Measurements from ENCODE around the gene PRKAG2. TPM values are rescaled to one million over a fixed set of nuclear protein-coding genes. Genes with fewer than 3 reads are reported as not detected.

The PRKAG2 gene
- total RNA-seq, 3 donors from 2014 or later = 42.4 to 48.5 (median 46.6) TPM

GRCh38 chr7:151768805-151769187, 108.1 kb downstream of the PRKAG2 start:
- intact Hi-C loops (cut with DNase I, micrococcal nuclease) = no loop called here

GRCh38 chr7:151767557-151767956, 109.4 kb downstream of the PRKAG2 start:
- no peak for TF ChIP-seq CTCF (IDR thresholded peaks at IDR 0.05)
- Histone ChIP-seq H3K36me3 (ENCODE audit: low read depth) (no peaks in the 10 kb centered on the region), H3K4me3 (no peak overlapping the region), H3K4me1 (ENCODE audit: low read depth) (no peaks in the 10 kb centered on the region), H3K9me3 (no peaks in the 10 kb centered on the region)
- no peak for DNase-seq
- intact Hi-C loops (cut with DNase I, micrococcal nuclease) = no loop called here
- no peak for ATAC-seq

More at GRCh38 chr7:151768805-151769187, 108.1 kb downstream of the PRKAG2 start:
- H3K36me3 ChIP-seq (ENCODE audit: low read depth) = no peaks in the 10 kb centered on the region
- no peak for TF ChIP-seq CTCF (IDR thresholded peaks at IDR 0.05)
- no peaks in the 10 kb centered on the region for H3K9me3 ChIP-seq
- no peak overlapping the region for H3K4me3 ChIP-seq
- ATAC-seq (no peak), DNase-seq (no peak)
- H3K4me1 ChIP-seq (ENCODE audit: low read depth) = no peaks in the 10 kb centered on the region

- intact Hi-C loops (cut with DNase I, micrococcal nuclease) = no loop called here
- DNase-seq = no peak
- TF ChIP-seq CTCF (IDR thresholded peaks at IDR 0.05) = no peak
These were observed 112.6 kb downstream of the PRKAG2 start for GRCh38 chr7:151764056-151764920.

GRCh38 chr7:151763420-151763984, 113.4 kb downstream of the PRKAG2 start:
- no peak for TF ChIP-seq CTCF (IDR thresholded peaks at IDR 0.05)
- no peaks in the 10 kb centered on the region for H3K36me3 ChIP-seq (ENCODE audit: low read depth)

More at GRCh38 chr7:151764056-151764920, 112.6 kb downstream of the PRKAG2 start:
- Histone ChIP-seq H3K4me1 (ENCODE audit: low read depth) (no peaks in the 10 kb centered on the region), H3K36me3 (ENCODE audit: low read depth) (no peaks in the 10 kb centered on the region), H3K4me3 (no peak overlapping the region), H3K9me3 (no peaks in the 10 kb centered on the region)
- no peak for ATAC-seq

GRCh38 chr7:151762583-151763245, 114.2 kb downstream of the PRKAG2 start:
- no peak overlapping the region for H3K4me3 ChIP-seq
- H3K36me3 ChIP-seq (ENCODE audit: low read depth) = no peaks in the 10 kb centered on the region
- no peak for DNase-seq
- no peak for TF ChIP-seq CTCF (IDR thresholded peaks at IDR 0.05)
- H3K4me1 ChIP-seq (ENCODE audit: low read depth) = no peaks in the 10 kb centered on the region
- ATAC-seq = no peak
- H3K9me3 ChIP-seq = no peaks in the 10 kb centered on the region
- intact Hi-C loops (cut with DNase I, micrococcal nuclease) = no loop called here

More at GRCh38 chr7:151763420-151763984, 113.4 kb downstream of the PRKAG2 start:
- intact Hi-C loops (cut with DNase I, micrococcal nuclease) = no loop called here
- DNase-seq (no peak), ATAC-seq (no peak)
- Histone ChIP-seq H3K4me1 (ENCODE audit: low read depth) (no peaks in the 10 kb centered on the region), H3K4me3 (no peak overlapping the region), H3K9me3 (no peaks in the 10 kb centered on the region)

Measured in mucosa of descending colon (tissue), 3 donors.